WI38 (cell line): ENCODE data around the gene CEND1.

ENCODE experiments used
- H3K4me3 ChIP-seq: 2 replicates; pipeline ENCODE4 v1.5.1; 2011; ENCODE audit warnings: low read depth, mild to moderate bottlenecking, control low read depth, low read length
- TF ChIP-seq, protein P1 (sequence below): IDR thresholded peaks from 2 replicates; pipeline ENCODE4 v1.5.1; 2012; ENCODE audit warnings: low read depth, mild to moderate bottlenecking, control low read depth, low read length

CEND1 gene

GRCh38 chr11:796565-797295, 6.8 kb upstream of the CEND1 start:
- TF ChIP-seq, protein P1, sequence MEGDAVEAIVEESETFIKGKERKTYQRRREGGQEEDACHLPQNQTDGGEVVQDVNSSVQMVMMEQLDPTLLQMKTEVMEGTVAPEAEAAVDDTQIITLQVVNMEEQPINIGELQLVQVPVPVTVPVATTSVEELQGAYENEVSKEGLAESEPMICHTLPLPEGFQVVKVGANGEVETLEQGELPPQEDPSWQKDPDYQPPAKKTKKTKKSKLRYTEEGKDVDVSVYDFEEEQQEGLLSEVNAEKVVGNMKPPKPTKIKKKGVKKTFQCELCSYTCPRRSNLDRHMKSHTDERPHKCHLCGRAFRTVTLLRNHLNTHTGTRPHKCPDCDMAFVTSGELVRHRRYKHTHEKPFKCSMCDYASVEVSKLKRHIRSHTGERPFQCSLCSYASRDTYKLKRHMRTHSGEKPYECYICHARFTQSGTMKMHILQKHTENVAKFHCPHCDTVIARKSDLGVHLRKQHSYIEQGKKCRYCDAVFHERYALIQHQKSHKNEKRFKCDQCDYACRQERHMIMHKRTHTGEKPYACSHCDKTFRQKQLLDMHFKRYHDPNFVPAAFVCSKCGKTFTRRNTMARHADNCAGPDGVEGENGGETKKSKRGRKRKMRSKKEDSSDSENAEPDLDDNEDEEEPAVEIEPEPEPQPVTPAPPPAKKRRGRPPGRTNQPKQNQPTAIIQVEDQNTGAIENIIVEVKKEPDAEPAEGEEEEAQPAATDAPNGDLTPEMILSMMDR: no peak
- peak overlapping the region; percentile 79 for H3K4me3 ChIP-seq

DNA sequence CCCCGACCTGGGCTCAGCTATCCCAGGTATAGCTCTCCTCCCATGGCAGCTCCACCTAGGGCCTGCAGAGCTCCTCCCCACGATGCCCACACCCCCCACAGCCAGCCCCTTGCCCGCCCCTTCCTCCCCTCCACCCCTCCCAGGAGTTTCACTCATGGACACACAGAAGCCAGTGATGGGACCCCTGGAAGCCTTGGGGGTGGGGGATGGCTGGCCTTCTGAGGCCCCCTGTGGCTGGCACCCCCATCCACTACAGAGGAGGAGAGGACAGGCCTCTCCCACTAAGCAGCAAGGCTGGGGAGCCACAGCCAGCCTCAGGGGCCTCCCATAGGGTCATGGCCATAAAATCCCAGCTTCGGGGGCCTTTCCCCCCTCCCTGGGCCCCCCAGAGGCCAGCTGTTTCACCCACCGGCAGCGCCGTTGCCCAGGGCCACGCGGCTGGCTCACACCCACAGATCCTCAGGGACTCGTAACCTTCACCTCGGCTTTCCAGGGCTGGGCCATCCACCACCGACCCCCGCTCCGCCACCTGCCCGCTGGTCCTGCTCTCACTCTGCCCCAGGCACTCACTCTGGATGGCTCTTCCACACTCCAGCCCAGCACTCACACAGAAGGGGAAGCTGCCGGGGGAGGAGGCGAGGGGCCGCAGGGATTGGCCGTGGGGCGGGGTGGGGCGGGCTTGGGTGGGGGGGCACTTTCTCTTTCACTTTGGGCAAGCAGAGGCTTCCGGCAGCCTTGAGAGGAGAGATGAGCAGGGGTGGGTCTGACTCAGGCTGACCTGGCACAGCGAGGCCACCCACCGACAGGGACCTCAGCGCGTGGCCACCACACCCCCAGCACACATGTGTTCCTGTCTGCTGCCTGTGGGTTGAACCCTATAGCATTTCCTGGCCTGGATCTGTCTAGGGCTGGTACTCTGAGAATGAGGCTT, 6.0 kb upstream of the CEND1 start:
- TF ChIP-seq, protein P1: no peak
- peak overlapping the region; percentile 79 for H3K4me3 ChIP-seq

GRCh38 chr11:794766-795633, 5.1 kb upstream of the CEND1 start:
- H3K4me3 ChIP-seq: peak overlapping the region; percentile 79
- TF ChIP-seq, protein P1: no peak

GRCh38 chr11:794013-794765, 4.3 kb upstream of the CEND1 start:
- no peak overlapping the region for H3K4me3 ChIP-seq
- TF ChIP-seq, protein P1: no peak

- no peak overlapping the region for H3K4me3 ChIP-seq
- TF ChIP-seq, protein P1: no peak
These were observed 3.7 kb upstream of the CEND1 start for GRCh38 chr11:793556-793955.

GRCh38 chr11:792873-793272, 3.0 kb upstream of the CEND1 start:
- TF ChIP-seq, protein P1: no peak
- H3K4me3 ChIP-seq: no peak overlapping the region
